ACHN (cell line): ENCODE measurements around the gene MAN1A1.

Source experiments
- DNase-seq: peaks from one replicate; pipeline ENCODE4 v3.0.0-alpha.2; 2015
- in situ Hi-C: cut with HindIII; loops from 2 replicates; pipeline ENCODE4 v1.10.0; 2017; ENCODE audit warnings: low sequenced_read_pairs, low pct_ligation_motif_present, low pct_unique_long_range_greater_than_20kb

Gene MAN1A1

DNA sequence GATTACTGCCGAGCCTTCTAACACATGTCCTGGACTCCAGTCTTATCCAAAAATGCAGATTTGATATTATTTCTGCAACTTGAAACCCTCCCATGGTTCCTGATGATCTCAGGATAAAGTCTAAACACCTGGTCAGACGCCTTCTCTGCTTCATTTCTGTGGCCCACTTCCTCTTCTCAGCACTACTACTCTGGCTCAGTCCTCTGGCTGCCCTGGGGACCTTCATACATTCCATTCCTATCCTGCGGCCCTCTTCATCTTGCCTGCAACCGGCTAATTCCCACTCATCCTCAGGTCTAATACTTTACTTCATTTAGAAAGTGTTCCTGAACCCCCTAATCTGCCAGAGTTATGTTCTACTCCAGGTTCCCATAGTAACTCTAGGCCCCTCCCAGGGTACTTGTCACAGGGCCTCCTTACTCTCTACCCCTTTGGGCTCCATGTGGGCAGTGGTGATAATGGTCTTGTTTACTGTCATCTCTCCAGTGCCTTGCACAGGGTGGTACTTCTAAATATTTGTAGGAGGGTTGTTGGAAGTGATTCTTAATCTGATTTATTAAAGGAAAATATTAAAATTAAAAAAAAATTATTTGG, 18.9 kb downstream of the MAN1A1 start:
- DNase-seq, result no peak
- in situ Hi-C loops, result no loop called here

DNA sequence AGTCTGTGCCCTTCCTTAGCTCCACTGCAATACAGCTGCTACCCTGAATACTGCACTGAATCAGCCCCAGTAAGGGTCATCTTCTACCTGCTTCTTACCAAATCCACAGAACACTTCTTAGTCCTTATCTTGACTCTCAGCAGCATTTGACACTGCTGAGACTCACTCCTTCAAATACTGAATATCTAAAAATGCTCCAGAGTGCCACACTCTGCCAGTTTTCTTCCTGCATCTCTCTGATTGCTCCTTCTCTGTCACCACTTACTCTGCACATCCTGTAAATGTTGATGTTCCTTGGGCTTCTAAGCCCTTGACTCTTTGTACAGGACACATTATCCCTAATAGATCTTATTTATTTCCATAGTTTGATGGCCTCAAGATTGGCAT, 19.8 kb downstream of the MAN1A1 start:
- in situ Hi-C loops, result no loop called here
- DNase-seq, result no peak

DNA sequence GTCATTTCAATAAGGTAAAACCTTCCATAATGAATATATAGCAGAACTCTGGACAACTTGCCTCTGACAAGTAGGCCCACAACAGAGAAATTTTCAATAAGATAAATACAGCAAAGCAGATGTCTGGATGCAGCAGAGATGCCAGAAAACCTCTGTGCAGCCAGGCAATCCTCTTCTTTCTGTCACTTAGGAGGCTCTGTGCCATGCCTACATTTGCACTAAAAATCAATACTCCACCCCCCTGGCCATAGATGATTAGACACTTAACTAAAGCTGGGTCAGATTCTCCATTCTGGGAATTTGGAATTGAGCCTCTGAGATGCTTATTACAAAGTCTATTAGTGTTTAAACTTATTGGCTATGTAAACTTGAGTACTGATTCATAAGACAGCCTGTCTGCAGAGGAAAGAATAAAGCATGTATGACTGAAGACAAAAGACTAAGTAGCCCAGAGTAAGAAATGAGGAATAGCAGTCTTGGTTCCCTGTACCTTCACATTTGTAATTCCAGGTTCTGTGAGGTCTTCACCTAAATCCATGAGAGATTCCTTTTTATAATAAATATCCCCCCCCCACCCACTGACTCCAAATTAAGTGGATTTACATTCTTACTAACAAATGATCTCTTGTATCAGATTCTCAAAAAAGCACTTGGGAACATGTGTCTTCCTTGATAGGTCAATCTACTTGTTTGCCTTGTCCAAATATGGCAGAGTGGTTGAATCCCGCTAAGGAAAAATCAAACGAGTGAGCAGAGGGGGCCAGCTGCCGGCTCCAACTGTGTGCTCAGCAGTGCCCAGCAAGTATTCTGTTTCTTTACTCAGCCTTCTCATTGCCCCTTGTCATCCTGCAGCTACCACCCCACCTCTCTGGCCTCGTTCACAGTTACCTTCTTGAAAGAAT, 20.4 kb downstream of the MAN1A1 start:
- DNase-seq, result no peak
- in situ Hi-C loops, result no loop called here

DNA sequence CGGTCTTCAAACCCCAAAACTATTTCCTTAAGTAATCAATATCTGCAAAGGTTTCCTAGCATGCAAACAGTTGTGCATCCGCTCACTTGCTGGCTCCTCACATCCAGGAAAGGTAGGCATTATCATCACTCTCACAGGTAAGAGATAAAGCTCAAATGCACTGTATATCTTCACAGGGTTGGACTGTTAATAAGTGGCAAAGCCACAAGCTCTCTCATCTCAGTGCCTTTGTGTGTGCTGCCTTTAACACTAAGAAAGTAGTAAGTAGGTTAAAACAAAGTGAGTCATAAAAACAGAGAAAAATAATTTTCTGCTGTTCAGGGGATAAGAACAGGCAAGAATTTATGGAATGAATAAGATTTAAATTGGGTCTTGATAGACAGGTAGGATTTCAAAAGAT, 21.3 kb downstream of the MAN1A1 start:
- in situ Hi-C loops, result no loop called here
- no peak for DNase-seq

DNA sequence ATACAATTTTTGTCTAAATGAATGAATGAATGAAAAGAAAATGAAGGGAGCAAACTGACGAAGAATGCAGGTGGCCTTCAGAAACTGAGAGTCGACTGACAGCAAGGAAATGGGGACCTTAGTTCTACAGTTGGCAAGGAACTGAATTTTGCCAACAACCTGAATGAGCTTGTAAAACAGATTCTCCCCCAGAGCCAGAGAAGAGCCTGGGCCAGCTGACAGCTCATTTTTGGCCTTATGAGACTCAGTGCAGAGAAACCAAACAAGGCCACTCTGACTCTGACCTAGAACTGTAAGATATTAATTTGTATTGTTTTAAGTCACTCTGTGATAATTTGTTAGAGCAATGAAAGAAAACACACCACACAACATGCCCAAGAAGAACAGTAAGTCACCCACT, 21.8 kb downstream of the MAN1A1 start:
- DNase-seq, result no peak
- in situ Hi-C loops, result no loop called here

DNA sequence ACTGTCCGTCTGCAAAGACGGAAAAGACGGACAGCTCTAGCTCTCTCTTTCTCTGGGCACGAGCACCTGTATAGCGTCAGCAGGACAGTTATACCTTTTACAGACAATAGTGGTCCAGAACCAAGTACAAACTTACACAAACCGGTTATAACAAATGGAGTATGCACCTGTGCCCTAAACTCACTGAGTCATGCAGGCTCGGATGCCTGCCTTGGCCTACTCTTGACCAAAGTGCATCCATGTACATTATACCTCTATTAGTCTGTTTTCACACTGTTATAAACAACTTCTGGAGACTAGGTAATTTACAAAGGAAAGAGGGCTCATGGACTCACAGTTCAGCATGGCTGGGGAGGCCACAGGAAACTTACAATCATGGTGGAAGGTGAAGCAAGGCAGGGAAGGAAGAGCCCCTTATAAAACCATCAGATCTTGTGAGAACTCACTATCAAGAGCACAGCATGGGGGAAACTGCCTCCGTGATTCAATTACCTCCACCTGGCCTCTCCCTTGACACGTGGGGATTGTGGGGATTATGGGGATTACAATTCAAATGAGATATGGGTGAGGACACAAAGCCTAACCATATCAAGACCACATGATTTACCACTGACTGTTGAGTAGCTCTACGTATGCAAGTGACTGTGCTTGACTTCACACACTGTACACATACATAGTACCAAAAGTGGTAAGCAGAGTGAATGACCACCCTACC, 23.1 kb downstream of the MAN1A1 start:
- in situ Hi-C loops, result no loop called here
- no peak for DNase-seq

DNA sequence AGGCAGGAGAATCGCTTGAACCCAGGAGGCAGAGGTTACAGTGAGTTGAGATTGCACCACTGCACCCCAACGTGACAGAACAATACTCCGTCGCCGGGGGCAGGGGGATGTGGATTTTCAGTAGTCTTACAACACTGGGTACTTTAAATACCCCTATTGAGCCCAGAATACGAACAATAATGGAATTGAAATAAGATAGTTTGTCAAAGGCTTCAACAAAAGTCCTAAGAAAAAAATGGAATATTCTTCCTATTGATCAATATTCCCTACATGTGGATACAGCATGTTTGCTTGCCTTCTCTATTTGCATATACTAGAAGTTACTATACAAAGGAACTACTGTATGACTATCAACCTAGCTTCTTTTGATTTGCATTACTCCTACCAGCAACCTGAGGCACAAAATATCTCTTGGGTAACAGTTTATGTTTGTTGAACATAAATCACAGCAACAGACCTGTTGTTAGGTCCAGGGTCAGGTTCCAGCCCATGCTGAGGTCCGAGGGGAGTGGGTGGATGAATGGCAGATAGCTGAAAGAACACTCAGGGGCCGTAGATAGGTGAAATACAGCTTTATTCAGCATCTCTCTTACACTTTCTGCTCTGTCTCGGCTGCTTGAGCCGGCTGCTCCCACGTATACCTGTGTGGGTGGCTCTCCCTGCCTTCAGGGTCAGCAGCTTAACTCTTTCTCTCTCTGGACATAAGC, 23.8 kb downstream of the MAN1A1 start:
- DNase-seq, result no peak
- in situ Hi-C loops, result no loop called here

DNA sequence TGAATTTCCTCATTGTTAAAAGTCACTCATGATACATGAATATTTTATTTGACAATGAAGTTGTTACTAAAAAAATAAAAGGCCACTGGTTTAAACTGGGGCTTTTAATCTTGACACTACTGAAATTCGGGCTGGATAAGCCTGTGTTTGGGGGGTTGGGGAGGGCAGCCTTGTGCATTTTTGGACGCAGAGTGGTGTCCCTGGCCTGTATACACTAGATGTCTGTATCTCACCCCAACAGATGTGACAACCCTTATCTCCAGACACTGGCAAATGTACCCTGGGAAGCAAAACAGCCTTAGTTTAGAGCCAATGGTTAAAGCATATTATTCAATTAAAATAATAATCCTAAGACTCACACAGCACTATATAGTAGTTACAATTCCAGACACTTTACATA, 24.8 kb downstream of the MAN1A1 start:
- in situ Hi-C loops, result no loop called here
- no peak for DNase-seq

DNA sequence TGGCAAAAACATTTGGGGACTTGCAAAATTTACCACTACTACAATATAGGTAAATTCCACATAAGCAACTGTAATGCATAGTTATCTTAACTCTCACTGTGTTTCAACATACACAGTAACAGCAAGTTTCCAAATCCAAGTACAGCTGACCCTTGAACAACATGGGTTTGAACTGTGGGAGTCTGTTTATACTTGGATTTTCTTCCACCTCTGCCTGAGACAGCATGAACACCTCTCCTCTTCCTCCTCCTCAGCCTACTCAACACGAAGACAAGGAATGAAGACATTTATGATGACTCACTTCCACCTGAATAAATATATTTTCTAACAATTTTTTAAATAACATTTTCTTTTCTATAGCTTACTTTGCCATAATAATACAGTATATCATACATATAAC, 25.6 kb downstream of the MAN1A1 start:
- DNase-seq, result no peak
- in situ Hi-C loops, result no loop called here

DNA sequence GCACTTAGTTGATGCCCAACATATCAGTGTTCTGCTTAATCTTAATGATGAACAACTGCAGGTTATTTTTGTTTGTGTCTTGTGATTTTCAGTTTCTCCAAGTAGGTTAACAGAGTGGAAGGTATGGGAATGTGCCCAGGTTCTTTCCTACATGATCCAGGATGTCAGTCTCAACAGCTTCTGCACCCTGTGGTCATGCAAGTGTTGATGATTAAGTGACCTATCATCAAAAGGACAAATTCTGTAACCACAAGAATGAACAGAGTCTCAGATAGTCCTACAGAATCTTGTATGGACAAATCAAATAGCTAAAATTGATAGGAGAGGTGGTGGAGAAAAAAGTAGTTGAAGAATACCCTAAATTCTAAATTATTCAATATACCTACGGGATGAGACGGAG, 26.1 kb downstream of the MAN1A1 start:
- peak; percentile 21 for DNase-seq
- in situ Hi-C loops, result no loop called here

DNA sequence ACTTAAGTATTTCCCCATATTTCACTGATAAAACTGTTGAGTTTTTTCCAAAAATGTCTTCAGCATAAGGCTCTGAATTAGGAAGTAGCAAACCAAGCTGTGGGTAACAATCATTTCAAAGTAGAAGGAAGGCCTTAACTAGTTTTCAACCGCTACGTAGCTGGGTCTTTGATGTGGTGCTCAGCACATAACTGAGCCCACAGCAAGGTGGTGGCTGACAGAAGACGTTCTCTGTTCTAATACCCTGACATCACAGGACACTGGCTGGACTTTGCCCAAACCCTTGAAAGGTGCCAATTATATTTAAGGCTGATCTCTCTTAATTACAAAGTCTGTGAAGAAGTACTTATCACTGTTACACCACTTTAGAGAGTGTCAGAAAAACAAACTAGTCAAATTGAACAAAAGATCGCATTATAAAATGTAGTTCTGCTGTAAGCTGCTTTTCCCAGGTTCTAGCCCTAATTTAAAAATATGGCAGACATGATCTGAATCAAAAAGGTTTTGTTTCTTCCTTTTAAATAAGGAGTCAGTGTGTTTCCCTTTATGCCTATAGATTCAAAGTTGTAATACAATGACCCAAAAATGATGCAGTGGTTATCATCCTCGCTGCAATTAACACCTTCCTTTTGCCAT, 26.7 kb downstream of the MAN1A1 start:
- in situ Hi-C loops, result no loop called here
- DNase-seq, result no peak

DNA sequence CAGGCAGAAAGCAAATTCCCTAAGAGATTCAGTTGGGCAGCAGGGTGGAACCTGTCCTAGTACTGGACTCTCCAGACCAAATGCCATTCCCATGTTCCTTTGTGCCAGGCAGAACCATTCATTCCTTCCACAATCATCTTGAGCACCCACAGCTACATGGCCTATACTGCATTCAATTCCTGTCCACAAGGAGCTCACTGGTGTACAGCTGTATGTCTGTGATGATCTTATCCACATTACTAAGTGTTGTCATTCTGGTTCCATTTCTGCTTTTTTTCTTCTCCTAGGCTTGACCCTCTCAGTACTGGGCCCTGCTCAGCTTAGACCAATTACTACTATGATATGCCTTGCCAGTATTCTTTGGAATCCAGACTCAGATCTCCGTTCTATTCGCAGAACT, 27.5 kb downstream of the MAN1A1 start:
- in situ Hi-C loops, result no loop called here
- no peak for DNase-seq

DNA sequence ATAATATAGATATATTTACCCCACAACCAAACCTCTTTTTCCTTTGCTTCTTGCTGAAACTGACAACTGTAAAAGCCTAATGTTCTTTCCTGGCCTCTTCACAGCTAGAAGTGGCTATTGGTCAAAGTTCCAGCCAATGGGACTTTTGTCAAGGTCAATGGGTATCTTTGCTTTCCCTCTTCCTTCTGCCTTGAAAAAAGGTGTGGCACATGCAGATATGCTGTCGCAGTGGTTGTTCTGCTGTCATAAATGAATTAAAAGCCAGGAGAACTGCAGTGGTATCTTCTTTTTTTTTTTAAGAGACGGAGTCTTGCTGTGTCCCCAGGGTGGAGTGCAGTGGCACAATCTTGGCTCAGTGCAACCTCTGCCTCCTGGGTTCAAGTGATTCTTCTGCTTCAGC, 29.9 kb downstream of the MAN1A1 start:
- in situ Hi-C loops, result no loop called here
- no peak for DNase-seq

DNA sequence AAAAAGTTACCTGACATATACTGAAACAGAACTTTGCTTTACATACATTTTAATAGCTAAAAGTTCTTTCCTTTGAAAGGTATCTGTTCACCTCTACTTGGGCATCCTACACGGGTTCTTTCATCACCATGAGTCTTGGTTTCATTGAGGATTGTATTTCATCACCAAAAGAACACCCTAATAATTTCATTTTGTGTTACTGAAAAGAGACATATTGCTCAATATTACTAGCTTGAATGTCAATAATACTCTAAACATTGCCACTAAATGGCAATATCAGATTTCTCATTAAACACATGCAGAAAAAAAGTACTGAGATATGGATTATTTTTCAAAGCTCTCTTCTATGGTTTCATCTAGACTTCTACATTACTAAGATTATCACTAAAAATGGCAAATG, 30.8 kb downstream of the MAN1A1 start:
- in situ Hi-C loops, result no loop called here
- no peak for DNase-seq

DNA sequence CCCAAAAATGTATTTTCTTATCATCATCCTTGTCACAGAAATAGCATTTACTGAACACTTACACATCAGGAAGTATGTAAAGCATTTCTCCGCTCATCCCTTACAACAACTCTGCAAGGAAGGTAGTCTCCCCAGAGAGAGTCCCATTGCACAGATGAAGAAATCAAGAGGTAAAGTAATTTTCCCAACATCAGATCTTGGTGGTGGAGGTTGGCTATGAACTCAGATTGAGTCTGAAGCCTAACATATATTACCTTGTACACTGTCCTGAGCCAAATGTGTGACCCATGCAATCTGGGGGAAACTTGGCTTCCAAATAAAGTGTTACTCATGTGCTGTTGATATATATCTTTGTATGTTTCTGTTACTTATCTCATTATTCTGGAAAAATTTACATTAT, 31.4 kb downstream of the MAN1A1 start:
- in situ Hi-C loops, result no loop called here
- DNase-seq, result no peak

DNA sequence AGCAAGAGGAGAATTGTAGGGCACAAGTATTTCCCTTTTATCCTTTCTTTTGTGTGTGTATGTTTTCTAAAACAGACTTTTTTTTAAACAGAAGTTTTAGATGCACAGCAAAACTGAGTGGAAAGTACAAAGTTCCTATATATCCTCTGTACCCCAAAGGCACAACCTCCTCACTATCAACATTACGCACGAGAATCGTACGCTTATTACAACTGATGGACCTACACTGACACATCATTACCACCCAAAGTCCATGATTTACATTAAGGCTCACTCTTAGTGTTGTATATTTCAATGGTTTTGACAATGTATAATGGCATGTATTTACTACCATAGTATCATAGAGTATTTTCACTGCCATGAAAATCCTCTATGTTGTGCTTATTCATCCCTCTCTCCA, 32.6 kb downstream of the MAN1A1 start:
- no peak for DNase-seq
- in situ Hi-C loops, result no loop called here

DNA sequence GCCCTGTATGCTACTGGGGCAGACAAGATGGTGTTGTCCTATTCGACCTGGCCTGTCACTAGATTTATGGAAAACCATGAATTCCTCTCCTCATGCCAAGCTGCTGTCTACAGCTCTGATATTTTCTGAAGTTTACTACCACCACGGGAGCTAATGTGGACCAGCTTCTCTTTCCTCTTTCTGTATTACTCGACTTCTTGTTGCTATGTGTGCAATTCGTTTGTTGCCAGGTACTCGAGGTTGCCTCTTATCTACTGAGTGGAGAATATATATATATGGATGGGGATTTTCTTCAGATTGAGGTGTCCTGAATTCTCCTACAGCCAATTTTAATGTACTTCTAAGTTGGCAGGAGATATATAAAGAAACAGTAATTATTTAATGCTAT, 34.7 kb downstream of the MAN1A1 start:
- no peak for DNase-seq
- in situ Hi-C loops, result no loop called here

DNA sequence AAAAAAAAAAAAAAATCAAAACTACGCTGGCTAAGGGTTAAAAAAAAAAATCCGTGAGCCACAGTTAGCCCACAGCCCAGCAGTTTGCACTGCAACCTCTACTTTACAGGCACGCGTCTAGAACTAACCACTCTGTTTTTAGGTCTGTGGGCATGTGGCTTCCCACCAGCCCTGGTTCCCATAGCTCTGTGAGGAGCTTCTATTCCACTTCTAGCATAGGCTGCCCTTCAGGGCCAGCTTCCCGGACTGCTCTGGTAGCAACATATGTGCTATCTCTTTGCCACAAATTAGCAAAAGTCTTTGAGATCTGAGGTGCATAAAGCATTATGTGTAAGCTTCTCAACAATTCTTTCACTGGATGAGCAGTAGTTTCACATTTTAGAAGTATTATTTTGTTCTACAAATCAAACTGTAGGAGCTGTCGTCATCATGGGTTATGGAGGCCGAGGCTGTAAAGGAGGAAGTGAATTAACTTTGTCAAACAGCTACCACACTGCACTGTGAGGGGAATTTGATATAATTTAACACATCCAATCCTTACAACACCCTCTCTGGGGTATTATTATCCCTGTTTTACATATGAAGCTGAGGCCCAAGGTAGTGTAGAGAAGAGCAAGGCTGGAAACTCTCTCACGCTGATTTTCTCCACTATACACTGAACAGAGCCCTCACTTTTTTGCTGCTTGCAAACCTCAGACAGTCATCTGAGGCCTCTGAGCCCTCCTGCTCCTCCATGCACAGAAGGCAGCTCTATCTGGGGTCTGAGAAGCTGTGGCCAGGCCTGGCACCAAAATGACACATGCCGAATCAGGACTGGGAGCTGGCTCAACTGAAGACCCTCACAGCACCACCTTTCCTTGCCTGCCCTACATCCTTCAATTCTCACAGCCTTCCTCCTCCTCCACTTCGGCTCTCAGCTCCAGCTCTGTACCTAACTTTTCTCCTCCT, 35.4 kb downstream of the MAN1A1 start:
- no peak for DNase-seq
- in situ Hi-C loops, result no loop called here
